H1 (cell line): Measurements from ENCODE around the gene SF3B2. TPM values are rescaled to one million over a fixed set of nuclear protein-coding genes. Genes with fewer than 3 reads are reported as not detected.

Source experiments
- CTCF ChIA-PET: fragments of 300-600 bp; sonication (Branson Sonifier 250); formaldehyde crosslinking; loops from one replicate; lab custom pipeline; 2021; ENCODE audit not compliant: partially characterized antibody; lab: Charles Lee
- POLR2A ChIA-PET: fragments of 300-600 bp; sonication (Branson Sonifier 250); formaldehyde crosslinking; loops from one replicate; lab custom pipeline; 2021; ENCODE audit warnings: inconsistent platforms; ENCODE audit not compliant: partially characterized antibody; lab: Charles Lee
- DNase-seq, 2 experiments: peaks; one replicate each; pipeline versions ENCODE4 v3.0.0 to v3.0.0-alpha.2; 2010 to 2022; ENCODE audit warnings: low spot score in 2 of 2, low read depth in 1 of 2, mixed read lengths in 1 of 2
- FAIRE-seq: peaks from 2 replicates; lab custom pipeline; 2011; peaks lifted over from hg19 to GRCh38; lab: Jason Lieb, UNC
- H2AFZ ChIP-seq: 2 replicates; pipeline ENCODE4 v1.8.1; 2012; ENCODE audit warnings: low read length, inconsistent platforms
- H2AK5ac ChIP-seq: 2 replicates; pipeline ENCODE4 v1.6.1; 2013; ENCODE audit warnings: low read depth, low read length
- H2BK120ac ChIP-seq: replicated peaks from 2 replicates; pipeline ENCODE3; 2013; ENCODE audit warnings: low read depth, low read length, inconsistent platforms
- H2BK12ac ChIP-seq: 2 replicates; pipeline ENCODE4 v1.6.1; 2013; ENCODE audit warnings: low read depth, low read length
- H2BK15ac ChIP-seq: 2 replicates; pipeline ENCODE4 v1.6.1; 2013; ENCODE audit warnings: low read length
- H2BK20ac ChIP-seq: 2 replicates; pipeline ENCODE4 v1.6.1; 2013; ENCODE audit warnings: low read length
- H2BK5ac ChIP-seq: 2 replicates; pipeline ENCODE4 v1.6.1; 2013; ENCODE audit warnings: low read depth, low read length
- H3K14ac ChIP-seq: 2 replicates; pipeline ENCODE4 v1.6.1; 2013; ENCODE audit warnings: inconsistent platforms; ENCODE audit not compliant: insufficient read length
- H3K18ac ChIP-seq: 2 replicates; pipeline ENCODE4 v1.6.1; 2013; ENCODE audit warnings: low read length; ENCODE audit errors: extremely low read depth
- H3K23ac ChIP-seq: 2 replicates; pipeline ENCODE4 v1.6.1; 2013; ENCODE audit warnings: inconsistent platforms; ENCODE audit not compliant: insufficient read length
- H3K23me2 ChIP-seq: 2 replicates; pipeline ENCODE4 v1.6.1; 2013; ENCODE audit warnings: low read depth, low read length
- H3K27ac ChIP-seq: 2 replicates; pipeline ENCODE4 v1.6.1; 2011; ENCODE audit warnings: low read depth, low read length, inconsistent platforms
- H3K27me3 ChIP-seq, 4 experiments: replicated peaks in 1 of 4; 1 replicate in 1 of 4; 2 replicates in 3 of 4; pipeline versions ENCODE4 v1.6.1 to v1.8.1; 2011 to 2013; ENCODE audit warnings: low read length in 3 of 4, mild to moderate bottlenecking in 3 of 4, inconsistent platforms in 2 of 4, mixed read lengths in 2 of 4, moderate library complexity in 1 of 4; ENCODE audit not compliant: control insufficient read depth in 3 of 4, insufficient read depth in 3 of 4; ENCODE audit errors: extremely low read depth in 1 of 4
- H3K36me3 ChIP-seq, 4 experiments: 2 replicates each; pipeline versions ENCODE4 v1.6.1 to v1.8.1; 2011 to 2013; ENCODE audit warnings: mild to moderate bottlenecking in 4 of 4, low read length in 3 of 4, moderate library complexity in 2 of 4, control low read depth in 1 of 4, inconsistent platforms in 1 of 4; ENCODE audit not compliant: insufficient read depth in 4 of 4, control insufficient read depth in 2 of 4
- H3K4ac ChIP-seq: replicated peaks from 2 replicates; pipeline ENCODE3; 2013; ENCODE audit warnings: low read length, low read depth, mixed read lengths, inconsistent platforms; ENCODE audit not compliant: insufficient read length
- H3K4me1 ChIP-seq, 4 experiments: replicated peaks in 1 of 4; 1 replicate in 1 of 4; 2 replicates in 3 of 4; pipeline versions ENCODE4 v1.6.1 to v1.8.1; 2011 to 2013; ENCODE audit warnings: low read length in 3 of 4, inconsistent platforms in 2 of 4, mixed read lengths in 1 of 4; ENCODE audit not compliant: insufficient read depth in 4 of 4, control insufficient read depth in 3 of 4
- H3K4me2 ChIP-seq, 2 experiments: 2 replicates each; pipeline versions ENCODE4 v1.6.1 to v1.8.1; 2011 to 2013; ENCODE audit warnings: low read depth in 2 of 2, low read length in 2 of 2, control low read depth in 1 of 2, inconsistent platforms in 1 of 2, mild to moderate bottlenecking in 1 of 2; ENCODE audit not compliant: insufficient read depth in 1 of 2
- H3K4me3 ChIP-seq, 4 experiments: fragments of 200-600, 300-600 bp in 1 of 4; sonication (generic), shearing (Covaris generic), sonication (Bioruptor Twin) in 1 of 4; 2 replicates each; pipeline versions ENCODE4 v1.5.1 to v1.8.1; 2011 to 2016; ENCODE audit warnings: low read length in 4 of 4, low read depth in 3 of 4, control low read depth in 2 of 4, inconsistent platforms in 2 of 4, mild to moderate bottlenecking in 2 of 4, mixed read lengths in 1 of 4, moderate library complexity in 1 of 4; ENCODE audit not compliant: insufficient read depth in 2 of 4; ENCODE audit errors: extremely low read depth in 1 of 4
- H3K56ac ChIP-seq: replicated peaks from 2 replicates; pipeline ENCODE3; 2013; ENCODE audit warnings: low read depth, mild to moderate bottlenecking, mixed read lengths, low read length, inconsistent platforms; ENCODE audit not compliant: insufficient read length
- H3K79me1 ChIP-seq: 2 replicates; pipeline ENCODE4 v1.6.1; 2013; ENCODE audit warnings: low read depth, low read length, control low read depth
- H3K79me2 ChIP-seq, 2 experiments: 2 replicates each; pipeline versions ENCODE4 v1.6.1 to v1.8.1; 2012 to 2013; ENCODE audit warnings: low read length in 2 of 2, mild to moderate bottlenecking in 2 of 2, inconsistent platforms in 1 of 2; ENCODE audit not compliant: insufficient read depth in 2 of 2, control insufficient read depth in 1 of 2
- H3K9ac ChIP-seq, 4 experiments: replicated peaks in 1 of 4; 1 replicate in 1 of 4; 2 replicates in 3 of 4; pipeline versions ENCODE4 v1.6.1 to v1.8.1; 2011 to 2013; ENCODE audit warnings: low read depth in 3 of 4, low read length in 3 of 4, control low read depth in 2 of 4, mild to moderate bottlenecking in 2 of 4, moderate library complexity in 2 of 4, inconsistent platforms in 1 of 4; ENCODE audit errors: extremely low read depth in 1 of 4
- H3K9me3 ChIP-seq, 2 experiments: 2 replicates each; pipeline versions ENCODE4 v1.6.1 to v1.8.1; 2012 to 2013; ENCODE audit warnings: mild to moderate bottlenecking in 2 of 2, moderate library complexity in 2 of 2, control low read depth in 1 of 2, inconsistent platforms in 1 of 2, low read depth in 1 of 2, low read length in 1 of 2, mixed read lengths in 1 of 2; ENCODE audit not compliant: insufficient read depth in 2 of 2
- H4K20me1 ChIP-seq, 2 experiments: replicated peaks in 1 of 2; 2 replicates each; pipeline versions ENCODE3 to v1.8.1; 2011 to 2013; ENCODE audit warnings: inconsistent platforms in 2 of 2, low read length in 2 of 2, mild to moderate bottlenecking in 1 of 2; ENCODE audit not compliant: insufficient read depth in 2 of 2, control insufficient read depth in 1 of 2
- H4K5ac ChIP-seq: 2 replicates; pipeline ENCODE4 v1.6.1; 2013; ENCODE audit warnings: low read length, low read depth, mixed read lengths, inconsistent platforms; ENCODE audit not compliant: insufficient read length
- H4K8ac ChIP-seq: 2 replicates; pipeline ENCODE4 v1.8.0; 2013; ENCODE audit warnings: mild to moderate bottlenecking, moderate library complexity, low read length, inconsistent platforms; ENCODE audit not compliant: insufficient read depth; ENCODE audit errors: extremely low read depth
- H4K91ac ChIP-seq: replicated peaks from 2 replicates; pipeline ENCODE3; 2013; ENCODE audit warnings: low read length, mixed read lengths, inconsistent platforms; ENCODE audit not compliant: insufficient read length
- ASH2L ChIP-seq: fragments of 200-600, 300-600 bp; sonication (generic); IDR thresholded peaks from one replicate; pipeline ENCODE4 v1.7.1; 2017; ENCODE audit warnings: low read length
- CEBPB ChIP-seq: IDR thresholded peaks from 2 replicates; pipeline ENCODE4 v1.6.1; 2012; ENCODE audit warnings: low read depth, low read length
- GTF2F1 ChIP-seq: IDR thresholded peaks from 2 replicates; pipeline ENCODE4 v1.6.1; 2012; ENCODE audit warnings: low read depth, low read length, improper control_type of control experiment, borderline replicate concordance
- HDAC2 ChIP-seq, 2 experiments: fragments of 300-600 bp in 1 of 2; sonication (generic) in 1 of 2; IDR thresholded peaks; 2 replicates each; pipeline ENCODE4 v1.6.1; 2011 to 2012; ENCODE audit warnings: low read depth in 2 of 2, low read length in 2 of 2, mild to moderate bottlenecking in 2 of 2, moderate library complexity in 2 of 2, borderline replicate concordance in 1 of 2, inconsistent platforms in 1 of 2
- JUN ChIP-seq: IDR thresholded peaks from 2 replicates; pipeline ENCODE4 v1.6.1; 2011; ENCODE audit warnings: low read depth, mild to moderate bottlenecking, improper control_type of control experiment, low read length
- KDM1A ChIP-seq: fragments of 200-600, 300-600 bp; sonication (generic); IDR thresholded peaks from 2 replicates; pipeline ENCODE4 v1.7.1; 2016; ENCODE audit warnings: mild to moderate bottlenecking, low read length, borderline replicate concordance
- MAX ChIP-seq: IDR thresholded peaks from 2 replicates; pipeline ENCODE4 v1.6.1; 2012; ENCODE audit warnings: inconsistent platforms
- POLR2A ChIP-seq, 2 experiments: IDR thresholded peaks; 1 replicate in 1 of 2; 2 replicates in 1 of 2; pipeline ENCODE4 v1.6.1; 2011; ENCODE audit warnings: low read depth in 2 of 2, low read length in 2 of 2, mild to moderate bottlenecking in 2 of 2; ENCODE audit errors: control extremely low read depth in 1 of 2
- POU5F1 ChIP-seq: IDR thresholded peaks from 2 replicates; pipeline ENCODE4 v1.6.1; 2011; ENCODE audit warnings: low read depth, mild to moderate bottlenecking, low read length, moderate library complexity
- RFX5 ChIP-seq: IDR thresholded peaks from 2 replicates; pipeline ENCODE4 v1.6.1; 2011; ENCODE audit warnings: low read depth, low read length, improper control_type of control experiment, borderline replicate concordance
- SIN3A ChIP-seq, 2 experiments: IDR thresholded peaks in 1 of 2; conservative IDR thresholded peaks in 1 of 2; 2 replicates each; pipeline ENCODE4 v1.6.1; 2011 to 2012; ENCODE audit warnings: low read length in 2 of 2, improper control_type of control experiment in 1 of 2, low read depth in 1 of 2, mild to moderate bottlenecking in 1 of 2
- SP4 ChIP-seq: IDR thresholded peaks from 2 replicates; pipeline ENCODE4 v1.6.1; 2012; ENCODE audit warnings: low read length, inconsistent platforms
- SUZ12 ChIP-seq: fragments of 200-600 bp; sonication (generic); IDR thresholded peaks from 2 replicates; pipeline ENCODE4 v1.6.1; 2012; ENCODE audit warnings: mild to moderate bottlenecking, inconsistent platforms, low read length, moderate library complexity, mixed read lengths
- TBP ChIP-seq: IDR thresholded peaks from 2 replicates; pipeline ENCODE4 v1.6.1; 2011; ENCODE audit warnings: low read depth, low read length, improper control_type of control experiment
- TEAD4 ChIP-seq: IDR thresholded peaks from 2 replicates; pipeline ENCODE4 v1.6.1; 2012; ENCODE audit warnings: low read depth, low read length, inconsistent platforms, mixed read lengths
- WGBS, 2 experiments: shearing (Covaris generic) in 1 of 2; methylation state at CpG; one replicate each; pipeline versions ENCODE4 v1.1.6 to v1.1.7; 2013 to 2015; ENCODE audit warnings: low lambda C conversion rate in 2 of 2, mixed read lengths in 2 of 2, inconsistent platforms in 1 of 2, low coverage in 1 of 2, missing lambda C conversion rate in 1 of 2; ENCODE audit not compliant: insufficient replicate concordance in 2 of 2, insufficient coverage in 1 of 2, insufficient read length in 1 of 2; ENCODE audit errors: extremely low coverage in 1 of 2, missing lambda C conversion rate in 1 of 2; 5-methylcytosine and 5-hydroxymethylcytosine counted together
- polyA plus RNA-seq, 7 experiments: library from polyadenylated mRNA; depleted of rRNA in 3 of 7; stranded (reverse) in 5 of 7; unstranded in 2 of 7; fragments of >200 nt in 5 of 7; fragments of 200-250 nt in 2 of 7; gene quantifications; 1 replicate in 5 of 7; 2 replicates in 1 of 7; 4 replicates in 1 of 7; pipeline versions ENCODE4 v1.2.1 to v1.2.3, GENCODE V29; 2011 to 2013; ENCODE audit warnings: missing spikeins in 2 of 7, mixed read lengths in 2 of 7
- total RNA-seq: library from RNA; stranded (reverse); fragmentation: NEBNext Ultra II Directional; extraction: Animal tissue kit (Norgen Biotek cat#: 25700); gene quantifications from 2 replicates; pipeline ENCODE4 v1.2.1, GENCODE V29; 2021

The SF3B2 gene
- total and polyA plus RNA-seq, 2 of the 8 experiments (the other 6 are each of a cell fraction or from before 2014, with no cell fraction given), result 182 to 237 TPM

- 80% methylated on average over 3 of the region's 3 CpGs; no CpG with 5 or more reads in 1 of the 2 experiments for WGBS, 2 experiments
- peaks cover 6 to 8% of the 10 kb centered on the region in 2 experiments for H3K9me3 ChIP-seq
- ChIA-PET POLR2A (no interaction called here), CTCF (interaction anchor here (0.6 to 2.7 kb wide), 2 partner anchors 15 to 28 kb away, joined by 3 to 14 read pairs; no protein-coding TSS in a partner anchor)
- H4K91ac ChIP-seq, result no peak overlapping the region
- no peak overlapping the region for H3K27ac ChIP-seq
- H4K20me1 ChIP-seq, result no peaks in the 10 kb centered on the region
- no peak overlapping the region for H4K5ac ChIP-seq
- no peak overlapping the region for H2BK12ac ChIP-seq
- H3K23me2 ChIP-seq, result 0 out of 2 replicates have a peak, but pooled peaks cover 2% of the 10 kb centered on the region
- H3K14ac ChIP-seq, result no peak overlapping the region
- H3K18ac ChIP-seq, result no peak overlapping the region
- DNase-seq (no peak), FAIRE-seq (no peak)
- H3K79me2 ChIP-seq, result no peaks in the 10 kb centered on the region
- H2BK20ac ChIP-seq, result no peak overlapping the region
- H3K23ac ChIP-seq, result no peak overlapping the region
- no peaks in the 10 kb centered on the region for H3K79me1 ChIP-seq
- H2BK120ac ChIP-seq, result no peak overlapping the region
- no peak overlapping the region for H3K56ac ChIP-seq
- no peak overlapping the region for H3K4me3 ChIP-seq
- no peaks in the 10 kb centered on the region for H3K27me3 ChIP-seq
- no peak overlapping the region for H2BK5ac ChIP-seq
- H4K8ac ChIP-seq, result no peak overlapping the region
- no peak overlapping the region for H3K4ac ChIP-seq
- no peak overlapping the region for H2AK5ac ChIP-seq
- peaks cover 0 to 4% (median under 1%) of the 10 kb centered on the region in 4 experiments; a peak in 5 of 8 replicates for H3K36me3 ChIP-seq
- no peaks in the 10 kb centered on the region for H3K4me1 ChIP-seq
- H3K4me2 ChIP-seq, result no peak overlapping the region
- no peak overlapping the region for H2AFZ ChIP-seq
- H3K9ac ChIP-seq, result no peak overlapping the region
- no peak overlapping the region for H2BK15ac ChIP-seq
- TF ChIP-seq TEAD4, result no peak
- TF ChIP-seq JUN, result no peak
- TF ChIP-seq KDM1A, result no peak
- TF ChIP-seq CEBPB, result no peak
- TF ChIP-seq TBP, result no peak
- TF ChIP-seq POLR2A (IDR thresholded peaks at IDR 0.05; ENCODE audit: control extremely low read depth in 1 of 2, low read depth in 2 of 2, low read length in 2 of 2), result no peak
- no peak for TF ChIP-seq RFX5
- TF ChIP-seq SP4, result no peak
- TF ChIP-seq ASH2L, result no peak
- TF ChIP-seq HDAC2 (IDR thresholded peaks at IDR 0.05; ENCODE audit: borderline replicate concordance in 1 of 2, low read depth in 2 of 2, low read length in 2 of 2), result no peak
- TF ChIP-seq MAX, result no peak
- TF ChIP-seq SIN3A (conservative IDR thresholded peaks at IDR 0.05 in 1 of 2, IDR thresholded peaks at IDR 0.05 in 1 of 2; ENCODE audit: low read depth in 1 of 2, low read length in 2 of 2), result no peak
- no peak for TF ChIP-seq GTF2F1
- no peak for TF ChIP-seq SUZ12
- TF ChIP-seq POU5F1, result no peak
Measured at GRCh38 chr11:66037327-66037726, 14.8 kb upstream of the SF3B2 start.
